Smooth muscle cell (in vitro differentiated cells): ENCODE measurements around the gene UBE2V1. TPM values are rescaled to one million over a fixed set of nuclear protein-coding genes. Genes with fewer than 3 reads are reported as not detected.
"Not testable (repeated sequence)": the region's sequence is repeated elsewhere in the genome, so short reads cannot be mapped to it uniquely, and the experiment has no call there.

Source experiments
- DNase-seq: peaks from one replicate; lab custom pipeline; 2025; ENCODE audit not compliant: unreplicated experiment; lab: John Stamatoyannopoulos, UW
- H2AFZ ChIP-seq: fragments of 200-600 bp; sonication (generic); 2 replicates; pipeline ENCODE4 v1.6.0; 2016; ENCODE audit warnings: antibody characterized with exemption, low read depth, mild to moderate bottlenecking
- H3F3A ChIP-seq: fragments of 200-600 bp; sonication (generic); 2 replicates; pipeline ENCODE4 v1.6.0; 2017; ENCODE audit warnings: antibody characterized with exemption, low read depth
- H3K27ac ChIP-seq: fragments of 200-600 bp; sonication (generic); 2 replicates; pipeline ENCODE4 v1.5.1; 2016; ENCODE audit warnings: low read depth, mild to moderate bottlenecking
- H3K27me3 ChIP-seq: fragments of 200-600 bp; sonication (generic); 2 replicates; pipeline ENCODE4 v1.6.1; 2016; ENCODE audit warnings: low read depth, mild to moderate bottlenecking
- H3K36me3 ChIP-seq: fragments of 200-600 bp; sonication (generic); 2 replicates; pipeline ENCODE4 v1.5.1; 2016; ENCODE audit warnings: low read depth
- H3K4me1 ChIP-seq: fragments of 200-600 bp; sonication (generic); 2 replicates; pipeline ENCODE4 v1.5.1; 2016; ENCODE audit warnings: low read depth
- H3K4me2 ChIP-seq: fragments of 200-600 bp; sonication (generic); 2 replicates; pipeline ENCODE4 v1.6.0; 2016; ENCODE audit warnings: mild to moderate bottlenecking
- H3K4me3 ChIP-seq: fragments of 200-600 bp; sonication (generic); 2 replicates; pipeline ENCODE4 v1.5.1; 2016; ENCODE audit warnings: mild to moderate bottlenecking
- H3K79me2 ChIP-seq: fragments of 200-600 bp; sonication (generic); 2 replicates; pipeline ENCODE4 v1.6.0; 2016; ENCODE audit warnings: low read depth, mild to moderate bottlenecking
- H3K9ac ChIP-seq: fragments of 200-600 bp; sonication (generic); 2 replicates; pipeline ENCODE4 v1.6.0; 2016; ENCODE audit warnings: low read depth
- H3K9me3 ChIP-seq: fragments of 200-600 bp; sonication (generic); replicated peaks from 2 replicates; pipeline ENCODE4 v1.5.1; 2016; ENCODE audit warnings: low read depth
- H4K20me1 ChIP-seq: fragments of 200-600 bp; sonication (generic); 2 replicates; pipeline ENCODE4 v1.6.0; 2016; ENCODE audit warnings: low read depth
- WGBS: methylation state at CpG from one replicate; pipeline ENCODE4 v1.1.7; 2016; ENCODE audit warnings: low lambda C conversion rate; 5-methylcytosine and 5-hydroxymethylcytosine counted together
- polyA plus RNA-seq: library from polyadenylated mRNA; unstranded; fragments of >200 nt; fragmentation: Nextera tagmentation; extraction: Ambion mirVana; gene quantifications from 2 replicates; pipeline ENCODE4 v1.2.1, GENCODE V29; 2016
- total RNA-seq: library from RNA; depleted of rRNA; stranded (reverse); fragments of >200 nt; gene quantifications from 2 replicates; pipeline ENCODE4 v1.2.3, GENCODE V29; 2014
- TF ChIP-seq, protein P1 (sequence below): fragments of 200-600 bp; sonication (generic); IDR thresholded peaks from 2 replicates; pipeline ENCODE4 v1.5.1; 2017; ENCODE audit warnings: borderline replicate concordance, mild to moderate bottlenecking, antibody characterized with exemption; ENCODE audit not compliant: insufficient read depth, poor library complexity, severe bottlenecking

The UBE2V1 gene
- total and polyA plus RNA-seq, 2 experiments from 2014 or later, result 94.8 to 128 TPM

DNA sequence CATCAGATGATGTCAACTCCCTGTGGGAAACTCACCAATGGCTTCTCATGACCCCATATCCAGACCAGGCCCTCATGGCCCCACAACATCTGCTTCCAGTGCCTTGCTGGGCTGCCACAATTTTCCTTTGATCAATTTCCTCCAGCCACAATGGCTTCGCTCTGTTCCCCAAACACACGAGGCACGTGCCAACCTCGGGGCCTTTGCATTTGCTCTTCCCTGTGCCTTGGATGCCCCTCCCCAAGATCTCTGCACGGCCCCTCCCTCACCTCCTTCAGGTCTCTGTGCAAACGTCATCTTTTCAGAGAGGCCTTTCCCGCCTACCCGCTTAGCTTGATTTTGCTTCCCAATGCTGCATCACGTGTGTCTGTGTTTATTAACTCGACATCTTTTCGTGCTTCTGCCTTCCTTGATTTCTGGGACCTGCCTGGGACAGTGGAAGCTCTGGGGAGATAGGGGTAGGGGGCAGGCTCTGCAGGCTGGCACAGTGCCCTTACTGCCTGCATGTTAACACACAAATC is 27.4 kb upstream of the UBE2V1 start:
- H3F3A ChIP-seq, result peaks cover 9% of the 10 kb centered on the region
- H3K4me2 ChIP-seq, result no peak overlapping the region
- H3K27me3 ChIP-seq, result no peaks in the 10 kb centered on the region
- peaks cover 82% of the 10 kb centered on the region for H4K20me1 ChIP-seq
- H3K4me3 ChIP-seq, result no peak overlapping the region
- no peak overlapping the region for H3K9ac ChIP-seq
- H3K4me1 ChIP-seq, result no peaks in the 10 kb centered on the region
- H3K27ac ChIP-seq, result no peak overlapping the region
- no peak for DNase-seq
- no peaks in the 10 kb centered on the region for H3K36me3 ChIP-seq
- no peaks in the 10 kb centered on the region for H3K9me3 ChIP-seq
- TF ChIP-seq, protein P1, sequence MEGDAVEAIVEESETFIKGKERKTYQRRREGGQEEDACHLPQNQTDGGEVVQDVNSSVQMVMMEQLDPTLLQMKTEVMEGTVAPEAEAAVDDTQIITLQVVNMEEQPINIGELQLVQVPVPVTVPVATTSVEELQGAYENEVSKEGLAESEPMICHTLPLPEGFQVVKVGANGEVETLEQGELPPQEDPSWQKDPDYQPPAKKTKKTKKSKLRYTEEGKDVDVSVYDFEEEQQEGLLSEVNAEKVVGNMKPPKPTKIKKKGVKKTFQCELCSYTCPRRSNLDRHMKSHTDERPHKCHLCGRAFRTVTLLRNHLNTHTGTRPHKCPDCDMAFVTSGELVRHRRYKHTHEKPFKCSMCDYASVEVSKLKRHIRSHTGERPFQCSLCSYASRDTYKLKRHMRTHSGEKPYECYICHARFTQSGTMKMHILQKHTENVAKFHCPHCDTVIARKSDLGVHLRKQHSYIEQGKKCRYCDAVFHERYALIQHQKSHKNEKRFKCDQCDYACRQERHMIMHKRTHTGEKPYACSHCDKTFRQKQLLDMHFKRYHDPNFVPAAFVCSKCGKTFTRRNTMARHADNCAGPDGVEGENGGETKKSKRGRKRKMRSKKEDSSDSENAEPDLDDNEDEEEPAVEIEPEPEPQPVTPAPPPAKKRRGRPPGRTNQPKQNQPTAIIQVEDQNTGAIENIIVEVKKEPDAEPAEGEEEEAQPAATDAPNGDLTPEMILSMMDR, result no peak
- peaks cover 81% of the 10 kb centered on the region for H3K79me2 ChIP-seq
- no peak overlapping the region for H2AFZ ChIP-seq
- 91% methylated on average over 11 of the region's 11 CpGs for WGBS

DNA sequence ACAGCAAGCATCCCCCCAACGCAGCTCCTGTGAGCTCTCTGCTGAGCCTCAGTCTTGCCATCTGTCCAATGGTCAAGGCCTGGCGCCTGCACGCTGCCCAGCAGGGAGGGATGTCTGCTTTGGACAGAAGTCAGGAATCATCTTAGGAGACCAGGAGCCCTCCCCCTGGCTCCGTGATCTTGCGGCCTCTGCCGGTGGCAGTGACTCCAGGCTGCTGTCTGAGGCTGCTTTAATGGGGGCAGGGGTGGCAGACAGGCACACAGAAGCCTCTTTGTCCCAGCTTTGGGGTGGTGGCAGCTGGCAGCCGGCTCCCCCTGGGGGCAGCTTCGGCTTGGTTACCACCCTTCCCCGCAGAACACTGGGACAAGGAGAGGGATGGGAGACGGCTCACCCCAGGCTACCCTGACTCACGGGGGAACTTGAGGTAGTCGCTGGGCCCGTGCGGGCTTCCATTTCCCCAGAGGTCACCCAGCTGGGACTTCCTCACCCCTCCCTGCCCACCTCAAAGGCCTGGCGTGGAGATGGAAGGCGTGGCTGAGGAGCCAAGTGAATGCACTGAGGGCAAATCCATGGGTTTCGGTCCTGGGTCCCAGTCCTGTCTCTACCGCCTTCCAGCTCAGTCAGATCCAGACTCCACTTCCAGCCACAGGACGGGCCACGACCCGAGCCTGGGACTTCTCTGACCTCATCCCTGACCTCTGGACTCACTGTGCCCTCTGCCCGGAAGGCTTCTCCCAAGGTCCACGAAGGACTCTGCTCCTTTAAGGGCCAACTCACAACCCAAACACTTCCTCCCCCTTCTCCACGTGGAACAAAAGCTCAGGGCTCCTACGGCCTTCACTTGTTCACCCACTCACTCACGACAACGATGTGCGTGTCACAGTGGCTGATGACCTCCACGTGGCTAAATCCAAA is 25.8 kb upstream of the UBE2V1 start:
- peak overlapping the region; percentile 57 for H3K27ac ChIP-seq
- no peaks in the 10 kb centered on the region for H3K4me1 ChIP-seq
- peaks cover 92% of the 10 kb centered on the region for H4K20me1 ChIP-seq
- TF ChIP-seq, protein P1, result no peak
- H3F3A ChIP-seq, result peaks cover 3% of the 10 kb centered on the region
- H3K4me3 ChIP-seq, result no peak overlapping the region
- H3K4me2 ChIP-seq, result no peak overlapping the region
- H3K9ac ChIP-seq, result no peak overlapping the region
- H3K27me3 ChIP-seq, result no peaks in the 10 kb centered on the region
- DNase-seq, result no peak
- 74% methylated on average over 28 of the region's 29 CpGs for WGBS
- H3K79me2 ChIP-seq, result peaks cover 87% of the 10 kb centered on the region
- no peak overlapping the region for H2AFZ ChIP-seq
- no peaks in the 10 kb centered on the region for H3K36me3 ChIP-seq
- no peaks in the 10 kb centered on the region for H3K9me3 ChIP-seq

DNA sequence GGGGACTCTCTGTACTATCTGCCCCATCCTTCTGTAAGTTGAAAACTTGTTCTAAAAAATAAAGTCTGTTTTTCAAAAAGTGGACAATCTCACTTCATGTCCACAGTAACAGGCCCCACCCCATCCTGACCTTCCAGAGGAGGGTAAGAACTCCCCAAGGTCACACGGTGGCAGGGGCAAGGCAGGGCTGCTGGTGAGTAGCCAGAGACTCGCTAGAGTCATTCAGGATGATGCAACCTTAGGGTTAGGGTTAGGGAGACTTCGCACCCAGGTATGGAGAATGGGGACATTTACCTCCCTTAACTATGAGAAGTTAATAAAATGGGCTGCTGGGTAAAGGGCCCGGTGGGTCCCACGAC is 25.1 kb upstream of the UBE2V1 start:
- H3K79me2 ChIP-seq, result peaks cover 87% of the 10 kb centered on the region
- no peaks in the 10 kb centered on the region for H3K27me3 ChIP-seq
- no peaks in the 10 kb centered on the region for H3K36me3 ChIP-seq
- TF ChIP-seq, protein P1, result no peak
- no peak overlapping the region for H3K4me2 ChIP-seq
- 91% methylated on average over 5 of the region's 5 CpGs for WGBS
- no peaks in the 10 kb centered on the region for H3K9me3 ChIP-seq
- DNase-seq, result no peak
- H3K4me1 ChIP-seq, result no peaks in the 10 kb centered on the region
- peaks cover 92% of the 10 kb centered on the region for H4K20me1 ChIP-seq
- H2AFZ ChIP-seq, result no peak overlapping the region
- H3K9ac ChIP-seq, result no peak overlapping the region
- no peak overlapping the region for H3K4me3 ChIP-seq
- H3K27ac ChIP-seq, result peak overlapping the region; percentile 57
- no peaks in the 10 kb centered on the region for H3F3A ChIP-seq

DNA sequence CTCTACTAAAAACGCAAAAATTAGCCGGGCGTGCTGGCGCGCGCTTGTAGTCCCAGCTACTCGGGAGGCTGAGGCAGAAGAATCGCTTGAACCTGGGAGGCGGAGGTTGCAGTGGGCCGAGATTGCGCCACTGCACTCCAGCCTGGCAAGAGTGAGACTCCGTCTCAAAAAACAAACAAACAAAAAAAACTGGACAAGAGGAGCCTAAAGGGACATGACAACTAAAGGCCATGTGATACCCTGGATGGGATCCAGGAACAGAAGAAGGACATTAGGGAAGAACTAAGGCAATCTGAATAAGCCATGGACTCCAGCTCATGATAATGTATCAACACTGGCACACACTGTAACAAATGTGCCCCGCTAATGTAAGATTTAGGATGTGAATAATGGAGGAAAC is 24.8 kb upstream of the UBE2V1 start:
- not testable (repeated sequence) for H2AFZ ChIP-seq, H3K9me3 ChIP-seq, H3K9ac ChIP-seq, H3K4me2 ChIP-seq, H3K36me3 ChIP-seq, H3F3A ChIP-seq, H3K4me3 ChIP-seq, H3K27me3 ChIP-seq, DNase-seq, H3K4me1 ChIP-seq
- 90% methylated on average over 13 of the region's 13 CpGs for WGBS
- peaks cover 86% of the 10 kb centered on the region for H3K79me2 ChIP-seq
- H4K20me1 ChIP-seq, result peaks cover 92% of the 10 kb centered on the region
- peak overlapping the region; percentile 57 for H3K27ac ChIP-seq
